Sigmoid colon (tissue), 4 donors: Measurements from ENCODE around the gene ARG2.
"Not testable (repeated sequence)": the region's sequence is repeated elsewhere in the genome, so short reads cannot be mapped to it uniquely, and the experiment has no call there.

Experiments
- EP300 ChIP-seq, 4 donors: sonication (generic); formaldehyde crosslinking; IDR thresholded peaks; one replicate each; pipeline ENCODE4 v1.6.1; 2017; ENCODE audit warnings: antibody characterized with exemption in 4 of 4
- TF ChIP-seq, protein P1 (sequence below), 4 experiments: fragments of 450-650 bp in 3 of 4; fragments of 200-600 bp in 1 of 4; IDR thresholded peaks; one replicate each; pipeline ENCODE4 v1.5.1; 2016 to 2019; ENCODE audit warnings: antibody characterized with exemption in 4 of 4, mild to moderate bottlenecking in 3 of 4, moderate library complexity in 2 of 4

DNA sequence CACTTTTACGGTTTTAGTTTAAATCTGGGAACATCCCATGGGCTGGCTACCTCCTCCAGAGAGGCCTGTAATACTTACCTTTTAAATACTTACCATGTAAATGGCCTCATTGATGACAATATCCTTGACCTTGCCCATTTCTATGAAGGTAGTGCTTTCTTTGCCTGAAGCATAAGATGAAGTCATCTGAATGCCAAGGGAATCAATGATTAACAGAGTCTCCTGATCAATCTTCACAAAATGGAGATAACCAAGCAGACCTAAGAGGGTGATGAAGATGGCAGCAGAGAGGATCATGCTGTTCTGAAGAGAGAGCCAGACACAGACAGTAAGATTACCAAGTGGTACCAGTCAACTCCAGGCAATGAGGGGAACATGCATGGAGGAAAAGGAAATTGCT is 26.1 kb upstream of the ARG2 start:
- TF ChIP-seq EP300 (IDR thresholded peaks at IDR 0.05): not testable (repeated sequence)
- TF ChIP-seq, protein P1, sequence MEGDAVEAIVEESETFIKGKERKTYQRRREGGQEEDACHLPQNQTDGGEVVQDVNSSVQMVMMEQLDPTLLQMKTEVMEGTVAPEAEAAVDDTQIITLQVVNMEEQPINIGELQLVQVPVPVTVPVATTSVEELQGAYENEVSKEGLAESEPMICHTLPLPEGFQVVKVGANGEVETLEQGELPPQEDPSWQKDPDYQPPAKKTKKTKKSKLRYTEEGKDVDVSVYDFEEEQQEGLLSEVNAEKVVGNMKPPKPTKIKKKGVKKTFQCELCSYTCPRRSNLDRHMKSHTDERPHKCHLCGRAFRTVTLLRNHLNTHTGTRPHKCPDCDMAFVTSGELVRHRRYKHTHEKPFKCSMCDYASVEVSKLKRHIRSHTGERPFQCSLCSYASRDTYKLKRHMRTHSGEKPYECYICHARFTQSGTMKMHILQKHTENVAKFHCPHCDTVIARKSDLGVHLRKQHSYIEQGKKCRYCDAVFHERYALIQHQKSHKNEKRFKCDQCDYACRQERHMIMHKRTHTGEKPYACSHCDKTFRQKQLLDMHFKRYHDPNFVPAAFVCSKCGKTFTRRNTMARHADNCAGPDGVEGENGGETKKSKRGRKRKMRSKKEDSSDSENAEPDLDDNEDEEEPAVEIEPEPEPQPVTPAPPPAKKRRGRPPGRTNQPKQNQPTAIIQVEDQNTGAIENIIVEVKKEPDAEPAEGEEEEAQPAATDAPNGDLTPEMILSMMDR (IDR thresholded peaks at IDR 0.05): not testable (repeated sequence)
